SK-N-MC (cell line): Measurements from ENCODE around the gene REPS1.

ENCODE experiments used
- EZH2 ChIP-seq: fragments of 200-600 bp; sonication (generic); IDR thresholded peaks from one replicate; pipeline ENCODE4 v1.6.1; 2017; ENCODE audit warnings: antibody characterized with exemption
- POLR2AphosphoS5 ChIP-seq: IDR thresholded peaks from 2 replicates; pipeline ENCODE4 v1.6.1; 2012; ENCODE audit warnings: mild to moderate bottlenecking, low read depth, low read length, borderline replicate concordance

GRCh38 chr6:138945354-138945753 is 42.7 kb downstream of the REPS1 start:
- TF ChIP-seq POLR2AphosphoS5 (no peak), EZH2 (no peak)
